IMR-90 (cell line): Measurements from ENCODE around the gene MMAA. TPM values are rescaled to one million over a fixed set of nuclear protein-coding genes. Genes with fewer than 3 reads are reported as not detected.

Experiments used
- ATAC-seq: fragments of 200-7000 bp; cut with Tn5 transposase; 2 replicates; pipeline ENCODE4 v1.9.1; 2020; ENCODE audit warnings: low read depth, mild to moderate bottlenecking, moderate library complexity
- BruUV-seq: library from RNA; stranded (reverse); fragments of 400-500 nt; replicated peaks from 2 replicates; lab custom pipeline; 2021; lab: Mats Ljungman, UMichigan
- CTCF ChIA-PET: fragments of 300-600 bp; formaldehyde crosslinking; extraction: SDS; loops from one replicate; lab custom pipeline; 2021; ENCODE audit warnings: antibody characterized with exemption; lab: Yijun Ruan, JAX
- POLR2A ChIA-PET: fragments of 300-600 bp; sonication (Branson Sonifier 250); formaldehyde crosslinking; loops from one replicate; lab custom pipeline; 2022; ENCODE audit warnings: antibody characterized with exemption; ENCODE audit not compliant: unreplicated experiment; lab: Charles Lee
- DNase-seq: peaks from one replicate; pipeline ENCODE4 v3.0.0; 2013
- H2AFZ ChIP-seq: replicated peaks from 2 replicates; pipeline ENCODE3; 2013; ENCODE audit warnings: low read length, mild to moderate bottlenecking; ENCODE audit not compliant: poor library complexity
- H2AK5ac ChIP-seq: 2 replicates; pipeline ENCODE4 v1.6.1; 2013; ENCODE audit warnings: low read depth, low read length, inconsistent platforms
- H2AK9ac ChIP-seq: replicated peaks from 2 replicates; pipeline ENCODE3; 2013; ENCODE audit warnings: mild to moderate bottlenecking, low read depth, low read length, moderate library complexity; ENCODE audit not compliant: poor library complexity
- H2BK120ac ChIP-seq: 2 replicates; pipeline ENCODE4 v1.6.1; 2013; ENCODE audit warnings: low read depth, low read length, inconsistent platforms
- H2BK15ac ChIP-seq: 3 replicates; pipeline ENCODE4 v1.6.1; 2013; ENCODE audit warnings: low read depth, low read length, inconsistent platforms
- H2BK20ac ChIP-seq: 2 replicates; pipeline ENCODE4 v1.6.1; 2013; ENCODE audit warnings: low read depth, mild to moderate bottlenecking, inconsistent platforms, low read length, moderate library complexity
- H2BK5ac ChIP-seq: 2 replicates; pipeline ENCODE4 v1.6.1; 2013; ENCODE audit warnings: mild to moderate bottlenecking, low read depth, low read length, inconsistent platforms; ENCODE audit not compliant: poor library complexity, severe bottlenecking
- H3K14ac ChIP-seq: replicated peaks from 2 replicates; pipeline ENCODE4 v1.6.1; 2013; ENCODE audit warnings: low read depth, low read length, inconsistent platforms
- H3K18ac ChIP-seq: 2 replicates; pipeline ENCODE4 v1.6.1; 2013; ENCODE audit warnings: low read depth, low read length, control low read depth
- H3K23ac ChIP-seq: 2 replicates; pipeline ENCODE4 v1.6.1; 2013; ENCODE audit warnings: low read depth, low read length, inconsistent platforms
- H3K27ac ChIP-seq: 2 replicates; pipeline ENCODE4 v1.5.1; 2013; ENCODE audit warnings: mild to moderate bottlenecking, control low read depth, low read length; ENCODE audit not compliant: insufficient read depth
- H3K27me3 ChIP-seq: 2 replicates; pipeline ENCODE4 v1.6.1; 2013; ENCODE audit warnings: low read length; ENCODE audit not compliant: control insufficient read depth, insufficient read depth
- H3K36me3 ChIP-seq: 2 replicates; pipeline ENCODE4 v1.6.1; 2013; ENCODE audit warnings: low read length, mixed read lengths; ENCODE audit not compliant: control insufficient read depth, insufficient read depth
- H3K4ac ChIP-seq: 2 replicates; pipeline ENCODE4 v1.6.1; 2013; ENCODE audit warnings: low read depth, low read length, inconsistent platforms
- H3K4me1 ChIP-seq: 2 replicates; pipeline ENCODE4 v1.6.1; 2013; ENCODE audit warnings: low read length, mixed read lengths; ENCODE audit not compliant: control insufficient read depth, insufficient read depth
- H3K4me2 ChIP-seq: 2 replicates; pipeline ENCODE4 v1.6.1; 2013; ENCODE audit warnings: low read depth, mild to moderate bottlenecking, control low read depth, low read length, moderate library complexity
- H3K4me3 ChIP-seq: 2 replicates; pipeline ENCODE4 v1.5.1; 2013; ENCODE audit warnings: low read depth, mild to moderate bottlenecking, control low read depth, low read length, moderate library complexity; ENCODE audit not compliant: insufficient read depth
- H3K56ac ChIP-seq: 2 replicates; pipeline ENCODE4 v1.6.1; 2013; ENCODE audit warnings: low read length, inconsistent platforms; ENCODE audit not compliant: insufficient read depth; ENCODE audit errors: extremely low read depth
- H3K79me1 ChIP-seq, 2 experiments: 2 replicates each; pipeline ENCODE4 v1.6.1; 2013; ENCODE audit warnings: low read length in 2 of 2, inconsistent platforms in 1 of 2, low read depth in 1 of 2
- H3K9ac ChIP-seq: 2 replicates; pipeline ENCODE4 v1.6.1; 2013; ENCODE audit warnings: low read depth, low read length, control low read depth
- H3K9me1 ChIP-seq: 2 replicates; pipeline ENCODE4 v1.6.1; 2013; ENCODE audit warnings: low read length, inconsistent platforms; ENCODE audit not compliant: insufficient read depth
- H3K9me3 ChIP-seq: 2 replicates; pipeline ENCODE4 v1.6.1; 2013; ENCODE audit warnings: low read length; ENCODE audit not compliant: control insufficient read depth, insufficient read depth
- H4K20me1 ChIP-seq: 2 replicates; pipeline ENCODE4 v1.6.1; 2013; ENCODE audit warnings: low read length, inconsistent platforms; ENCODE audit not compliant: insufficient read depth
- H4K5ac ChIP-seq: 2 replicates; pipeline ENCODE4 v1.6.1; 2013; ENCODE audit warnings: mild to moderate bottlenecking, low read depth, low read length, control low read depth
- H4K8ac ChIP-seq, 2 experiments: 2 replicates each; pipeline ENCODE4 v1.6.1; 2013; ENCODE audit warnings: low read depth in 2 of 2, low read length in 2 of 2, control low read depth in 1 of 2, inconsistent platforms in 1 of 2
- H4K91ac ChIP-seq: 2 replicates; pipeline ENCODE4 v1.6.1; 2013; ENCODE audit warnings: low read depth, low read length, inconsistent platforms; ENCODE audit not compliant: insufficient read depth
- BHLHE40 ChIP-seq: fragments of 150-350 bp; IDR thresholded peaks from 2 replicates; pipeline ENCODE4 v1.6.1; 2016; ENCODE audit warnings: mild to moderate bottlenecking, low read depth, low read length
- CEBPB ChIP-seq: IDR thresholded peaks from 2 replicates; pipeline ENCODE4 v1.6.1; 2012; ENCODE audit warnings: low read depth, low read length, improper control_type of control experiment
- CHD1 ChIP-seq: IDR thresholded peaks from 2 replicates; pipeline ENCODE4 v1.6.1; 2012; ENCODE audit warnings: low read depth, low read length, improper control_type of control experiment
- CTCF ChIP-seq: conservative IDR thresholded peaks from 2 replicates; pipeline ENCODE4 v1.5.1; 2012; ENCODE audit warnings: mild to moderate bottlenecking, low read depth, low read length, improper control_type of control experiment
- ELK1 ChIP-seq: fragments of 150-350 bp; IDR thresholded peaks from 2 replicates; pipeline ENCODE4 v1.6.1; 2016; ENCODE audit warnings: low read depth, mild to moderate bottlenecking, low read length, moderate library complexity, borderline replicate concordance
- FOS ChIP-seq: fragments of 150-350 bp; IDR thresholded peaks from 2 replicates; pipeline ENCODE4 v1.6.1; 2016; ENCODE audit warnings: low read depth, low read length
- MAFK ChIP-seq: IDR thresholded peaks from 2 replicates; pipeline ENCODE4 v1.6.1; 2012; ENCODE audit warnings: low read depth, low read length, improper control_type of control experiment
- MAZ ChIP-seq: IDR thresholded peaks from 2 replicates; pipeline ENCODE4 v1.6.1; 2012; ENCODE audit warnings: low read depth, mild to moderate bottlenecking, low read length, improper control_type of control experiment, moderate library complexity, borderline replicate concordance
- MXI1 ChIP-seq: IDR thresholded peaks from 2 replicates; pipeline ENCODE4 v1.6.1; 2012; ENCODE audit warnings: low read depth, mild to moderate bottlenecking, low read length, moderate library complexity, borderline replicate concordance
- NFE2L2 ChIP-seq: fragments of 150-350 bp; IDR thresholded peaks from 2 replicates; pipeline ENCODE4 v1.6.1; 2016; ENCODE audit warnings: low read depth, mild to moderate bottlenecking, low read length
- POLR2A ChIP-seq: IDR thresholded peaks from 2 replicates; pipeline ENCODE4 v1.6.1; 2012; ENCODE audit warnings: mild to moderate bottlenecking, low read depth, low read length
- RAD21 ChIP-seq: IDR thresholded peaks from 2 replicates; pipeline ENCODE4 v1.6.1; 2012; ENCODE audit warnings: low read length, improper control_type of control experiment
- RCOR1 ChIP-seq: IDR thresholded peaks from 2 replicates; pipeline ENCODE4 v1.6.1; 2012; ENCODE audit warnings: mild to moderate bottlenecking, low read length, improper control_type of control experiment; ENCODE audit not compliant: insufficient replicate concordance
- RFX5 ChIP-seq: IDR thresholded peaks from 2 replicates; pipeline ENCODE4 v1.8.0; 2012; ENCODE audit warnings: low read depth, mild to moderate bottlenecking, low read length, moderate library complexity
- SMC3 ChIP-seq: fragments of 150-350 bp; IDR thresholded peaks from 2 replicates; pipeline ENCODE4 v1.6.1; 2016; ENCODE audit warnings: low read depth, mild to moderate bottlenecking, antibody characterized with exemption, low read length, moderate library complexity
- USF2 ChIP-seq: fragments of 150-350 bp; IDR thresholded peaks from 2 replicates; pipeline ENCODE4 v1.6.1; 2017; ENCODE audit warnings: mild to moderate bottlenecking, antibody characterized with exemption, low read length, low read depth
- WGBS, 2 experiments: methylation state at CpG; one replicate each; pipeline versions ENCODE4 v1.1.5 to v1.1.7; 2013; ENCODE audit warnings: missing lambda C conversion rate in 2 of 2; ENCODE audit not compliant: insufficient read length in 1 of 2; ENCODE audit errors: extremely low coverage in 2 of 2; 5-methylcytosine and 5-hydroxymethylcytosine counted together
- dilution Hi-C: fragments of 300-500 bp; cut with HindIII; formaldehyde crosslinking; loops from one replicate; pipeline ENCODE4 v1.14.3; 2018; ENCODE audit warnings: low sequenced_read_pairs; ENCODE audit not compliant: unreplicated experiment
- in situ Hi-C: fragments of 300-500 bp; cut with MboI; formaldehyde crosslinking; loops from 3 replicates; pipeline ENCODE4 v1.14.3; 2019; ENCODE audit warnings: low sequenced_read_pairs, inconsistent platforms, mixed read lengths
- intact Hi-C: fragments of 100-400 bp; cut with micrococcal nuclease; formaldehyde crosslinking; loops from 2 replicates; pipeline ENCODE4 v1.10.0; 2022
- polyA plus RNA-seq, 3 experiments: library from polyadenylated mRNA; depleted of rRNA; stranded (reverse); fragments of >200 nt; gene quantifications; 2 replicates each; pipeline ENCODE4 v1.2.3, GENCODE V29; 2012; ENCODE audit warnings: low replicate concordance in 1 of 3
- total RNA-seq: library from RNA; depleted of rRNA; stranded (reverse); fragments of >200 nt; gene quantifications from 2 replicates; pipeline ENCODE4 v1.2.3, GENCODE V29; 2012

Gene MMAA
- total and polyA plus RNA-seq, 2 of the 4 experiments (the other 2 are of a cell fraction): 4.4 to 5.2 TPM

- H3K79me1 ChIP-seq: no peaks in the 10 kb centered on the region
- H3K9me1 ChIP-seq: no peaks in the 10 kb centered on the region
- no peak overlapping the region for H3K23ac ChIP-seq
- H2BK15ac ChIP-seq: no peak overlapping the region
- no peak overlapping the region for H2AK9ac ChIP-seq
- H3K18ac ChIP-seq: no peak overlapping the region
- no peak overlapping the region for H3K56ac ChIP-seq
- no peaks in the 10 kb centered on the region for H4K20me1 ChIP-seq
- no peak overlapping the region for H3K4me2 ChIP-seq
- no peak overlapping the region for H2BK120ac ChIP-seq
- dilution Hi-C loops: no loop called here
- no peak overlapping the region for H4K8ac ChIP-seq
- H3K9ac ChIP-seq: no peak overlapping the region
- no peak overlapping the region for H3K27ac ChIP-seq
- H2BK20ac ChIP-seq: no peak overlapping the region
- ChIA-PET POLR2A (no interaction called here), CTCF (no interaction called here)
- no peaks in the 10 kb centered on the region for H3K4me1 ChIP-seq
- DNase-seq (no peak), ATAC-seq (no peak)
- intact Hi-C loops: no loop called here
- H4K91ac ChIP-seq: no peak overlapping the region
- H2AFZ ChIP-seq: no peak overlapping the region
- no peak overlapping the region for H3K14ac ChIP-seq
- TF ChIP-seq BHLHE40: no peak
- TF ChIP-seq SMC3: no peak
- no peak for TF ChIP-seq RAD21
- no peak for TF ChIP-seq MAFK
- TF ChIP-seq MXI1: no peak
- TF ChIP-seq MAZ: no peak
- TF ChIP-seq FOS: no peak
- TF ChIP-seq CEBPB: no peak
- no peak for TF ChIP-seq RFX5
- TF ChIP-seq POLR2A: no peak
- no peak for TF ChIP-seq RCOR1
- TF ChIP-seq NFE2L2: no peak
- TF ChIP-seq ELK1: no peak
- TF ChIP-seq CHD1: no peak
- TF ChIP-seq USF2: no peak
- TF ChIP-seq CTCF: no peak
- no peak overlapping the region for H4K5ac ChIP-seq
- H3K4ac ChIP-seq: no peak overlapping the region
- in situ Hi-C loops: loop anchor here (25.0 kb wide), 1 partner anchor 1394 kb away; no protein-coding TSS in a partner anchor
- no peak overlapping the region for H2BK5ac ChIP-seq
- WGBS, 2 experiments: no CpG with 5 or more reads among the region's 3 CpGs
- H3K9me3 ChIP-seq: no peaks in the 10 kb centered on the region
- peaks cover 7% of the 10 kb centered on the region for H3K27me3 ChIP-seq
- no TSS peak for BruUV-seq
- no peaks in the 10 kb centered on the region for H3K36me3 ChIP-seq
- H3K4me3 ChIP-seq: no peak overlapping the region
- H2AK5ac ChIP-seq: no peak overlapping the region
Observed at GRCh38 chr4:145580906-145581305, 38.3 kb upstream of the MMAA start.
